DMS153 treated with DMSO at 0.1 percent for 48 hours (cell line): ENCODE measurements around the gene STK38L.
A peak's percentile ranks its signal among the peaks of the same experiment; 100 is the strongest.

ENCODE experiments used
- DNase-seq: peaks from one replicate; lab custom pipeline; 2025; ENCODE audit not compliant: unreplicated experiment; lab: John Stamatoyannopoulos, UW

Gene STK38L

DNA sequence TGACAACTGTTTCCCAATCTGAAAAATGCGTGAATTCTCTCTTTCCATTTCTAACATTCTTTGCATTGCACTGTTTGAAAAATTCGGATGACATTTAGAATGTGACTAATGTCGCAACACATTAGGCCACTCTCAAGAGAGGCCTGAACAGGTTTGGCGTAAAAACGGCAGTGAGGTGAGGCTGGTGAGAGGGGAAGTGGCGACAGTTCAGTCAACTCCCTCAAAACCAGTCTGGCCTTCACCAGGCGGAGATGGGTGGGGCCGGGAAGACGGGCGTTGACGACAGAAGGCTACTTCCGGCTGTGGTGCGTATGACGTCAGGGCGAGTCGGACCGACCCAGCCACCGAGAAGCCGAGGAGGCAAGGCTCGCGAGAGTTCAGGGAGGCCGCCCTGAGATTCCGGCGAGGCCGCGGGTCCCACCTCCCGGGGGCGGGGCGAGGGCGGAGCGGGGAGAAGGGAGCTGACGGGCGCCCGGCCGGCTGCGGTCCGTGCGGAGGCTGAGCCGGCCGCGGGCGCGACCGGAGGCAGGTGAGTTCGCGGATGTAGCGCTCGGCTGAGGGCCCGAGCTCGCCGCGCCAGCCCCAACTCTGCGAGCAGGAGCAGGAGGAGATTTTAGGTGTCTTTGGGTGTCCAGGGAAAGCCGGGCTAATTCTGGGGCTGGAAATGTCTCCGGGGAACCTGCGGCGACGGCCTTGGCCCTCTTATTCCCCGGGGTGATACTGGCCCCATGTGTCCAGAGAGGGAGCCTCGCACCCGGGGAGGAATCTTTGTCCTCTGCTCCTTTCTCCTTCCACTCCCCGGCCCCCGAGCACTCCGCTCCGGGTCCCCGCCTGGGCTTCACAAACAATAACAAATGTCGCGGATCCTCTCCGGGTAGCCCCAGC, at the start of gene STK38L:
TSS of gene STK38L (plus strand) at position 483 of the 885 bp plus-strand sequence. CDS start 53,435 bp downstream, outside the sequence.
- DNase-seq: peak; percentile 95

DNA sequence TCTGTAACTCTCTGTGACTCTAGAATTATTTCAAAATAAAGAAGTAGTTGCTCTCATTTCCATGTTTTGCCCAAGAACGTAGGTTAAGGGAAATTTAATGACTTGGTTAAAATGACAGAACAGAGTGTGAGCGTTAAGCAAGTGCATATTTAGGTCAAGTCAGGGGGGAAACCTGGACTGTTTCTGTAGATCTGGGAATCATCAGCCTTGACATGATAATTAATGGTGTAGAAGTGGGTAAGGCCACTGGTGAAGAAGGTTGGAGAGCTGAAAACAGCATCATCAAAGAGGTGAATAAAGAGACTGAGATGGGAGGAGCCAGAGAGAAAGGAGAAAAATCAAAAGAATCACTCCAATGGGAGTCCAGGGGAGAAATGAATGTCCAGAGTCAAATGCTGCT, 49.4 kb upstream of the STK38L start:
- DNase-seq: no peak

DNA sequence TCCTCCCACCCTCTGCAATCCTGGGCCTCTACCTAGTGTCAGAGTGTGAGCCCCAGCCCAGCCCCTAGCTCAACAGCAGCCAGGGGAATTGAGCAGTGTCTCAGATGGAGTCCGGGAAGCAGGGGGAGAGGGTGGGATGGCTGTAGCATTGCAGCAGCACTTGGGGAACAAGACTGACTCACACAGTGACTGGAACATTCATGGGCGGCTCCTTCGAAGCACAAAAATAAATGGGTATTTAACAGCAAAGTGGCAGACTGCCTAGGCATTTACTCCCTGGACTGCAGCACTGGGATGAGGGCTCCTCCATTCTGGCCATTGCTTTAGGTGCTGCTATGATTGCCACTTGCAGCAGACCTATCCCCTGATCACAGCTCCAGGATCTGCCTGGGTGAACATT, 46.0 kb upstream of the STK38L start:
- DNase-seq: no peak

DNA sequence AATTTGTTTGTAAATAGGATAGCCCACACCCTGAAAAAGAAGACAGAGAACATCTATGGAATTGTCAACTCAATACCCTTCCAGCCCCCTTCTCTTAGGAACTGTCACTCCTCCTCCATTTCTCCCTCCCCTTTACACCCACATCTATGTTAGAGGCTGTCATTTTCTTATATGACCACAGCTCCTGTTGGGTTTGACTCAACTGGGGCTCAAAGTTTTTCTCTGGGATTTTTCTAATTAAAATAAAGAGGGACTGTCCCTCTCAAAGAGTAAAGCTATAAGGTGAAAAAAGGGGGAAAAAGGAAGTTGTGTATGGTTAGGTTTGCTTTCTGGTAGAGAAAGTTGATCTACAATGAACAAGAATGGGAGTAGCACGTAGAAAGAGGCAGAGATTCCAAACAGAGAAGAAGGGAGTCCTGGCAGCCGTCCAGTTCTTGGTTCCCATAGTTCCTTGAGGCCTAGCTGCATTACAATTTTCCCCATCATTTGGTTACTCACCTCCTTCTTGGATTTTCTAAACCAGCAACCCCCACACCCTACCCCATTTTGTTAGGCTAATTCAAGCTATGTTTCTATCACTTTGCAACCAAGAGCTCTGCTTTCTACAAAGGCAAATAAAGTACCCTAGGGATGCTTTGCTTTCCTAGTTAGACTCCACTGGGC, 44.3 kb upstream of the STK38L start:
- DNase-seq: no peak

DNA sequence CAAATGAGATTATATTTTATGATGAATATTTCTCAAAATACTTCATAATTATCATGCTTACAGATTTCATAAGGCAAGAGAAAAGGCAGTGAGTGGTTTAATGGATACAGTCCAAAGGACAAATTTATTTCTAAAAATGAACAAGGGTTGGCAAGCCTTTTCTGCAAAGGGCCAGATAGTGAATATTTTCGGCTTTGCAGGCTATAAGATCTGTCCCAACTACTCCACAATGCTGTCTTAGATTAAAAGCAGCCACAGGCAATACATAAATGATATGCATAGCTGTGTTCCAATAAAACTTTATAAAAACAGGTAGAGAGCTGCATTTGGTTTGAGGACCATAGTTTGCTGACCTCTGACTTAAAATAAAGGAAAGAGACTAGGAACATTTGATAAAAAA, 42.9 kb upstream of the STK38L start:
- DNase-seq: no peak

DNA sequence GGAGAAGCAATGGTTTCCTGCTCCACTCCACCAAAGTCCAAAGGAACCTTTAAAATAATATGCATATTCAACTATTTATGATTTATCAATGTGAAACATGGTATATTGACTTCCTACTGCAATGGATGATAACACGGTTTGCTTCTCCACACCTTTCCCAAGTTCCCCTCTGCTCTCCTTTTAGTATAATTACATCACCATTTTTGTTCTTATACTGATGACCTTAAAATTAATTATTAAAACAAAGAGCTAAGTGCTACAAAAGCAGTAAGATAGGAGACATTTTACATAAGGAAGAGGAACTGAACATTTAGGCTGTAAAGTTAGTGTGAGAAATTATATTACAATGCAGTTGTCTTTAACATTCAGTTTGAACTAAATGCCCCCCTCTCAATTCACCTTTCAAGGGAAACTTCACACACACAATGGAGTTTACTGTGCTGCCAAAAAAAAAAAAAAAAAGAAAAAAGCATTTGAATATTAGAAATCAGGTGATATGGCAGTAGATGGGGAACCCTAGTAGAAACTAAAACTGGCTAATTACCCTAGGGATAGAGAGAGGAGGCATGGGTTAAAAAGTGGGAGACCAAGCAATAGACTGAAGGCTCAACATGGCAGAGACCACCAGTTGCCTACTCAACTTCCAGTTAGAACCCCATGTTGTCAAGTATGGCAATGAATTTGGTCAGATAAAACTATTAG, 37.1 kb upstream of the STK38L start:
- DNase-seq: no peak

DNA sequence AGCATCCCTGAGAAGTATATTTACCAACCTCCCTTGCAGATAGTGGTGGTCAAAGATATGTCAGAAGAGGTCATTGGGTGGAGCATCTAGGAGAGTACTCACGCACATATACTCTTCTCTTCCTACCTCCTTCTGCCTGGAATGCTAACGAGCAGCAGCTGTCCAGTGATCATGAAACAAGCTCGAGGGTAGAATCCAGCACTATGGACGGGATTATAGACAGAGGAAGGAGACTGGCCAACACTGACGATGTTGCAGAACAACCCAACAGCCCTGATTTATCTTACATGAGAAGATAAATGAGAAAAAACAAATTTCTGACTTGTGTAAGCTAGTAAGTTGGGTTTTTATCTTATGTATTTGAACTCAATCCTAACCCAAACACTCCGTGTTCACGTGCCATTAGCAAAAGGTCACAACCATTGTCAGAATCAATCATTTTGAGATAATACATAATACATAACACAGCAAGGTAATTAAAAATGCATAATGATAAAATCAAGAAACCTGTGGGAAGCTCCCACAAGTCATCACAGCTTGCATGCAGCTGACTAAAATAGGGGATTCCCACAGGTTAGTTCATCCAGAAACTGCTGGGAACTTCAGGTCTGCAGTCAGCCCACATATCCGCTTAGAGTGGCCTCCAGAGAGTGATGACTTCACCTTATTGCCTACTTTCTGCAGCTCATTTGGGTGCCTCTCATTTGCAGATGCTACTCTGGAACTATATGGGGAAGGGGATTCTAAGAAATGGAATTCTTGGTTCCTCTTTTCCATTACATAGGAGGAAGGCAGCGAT, 36.3 kb upstream of the STK38L start:
- no peak for DNase-seq

DNA sequence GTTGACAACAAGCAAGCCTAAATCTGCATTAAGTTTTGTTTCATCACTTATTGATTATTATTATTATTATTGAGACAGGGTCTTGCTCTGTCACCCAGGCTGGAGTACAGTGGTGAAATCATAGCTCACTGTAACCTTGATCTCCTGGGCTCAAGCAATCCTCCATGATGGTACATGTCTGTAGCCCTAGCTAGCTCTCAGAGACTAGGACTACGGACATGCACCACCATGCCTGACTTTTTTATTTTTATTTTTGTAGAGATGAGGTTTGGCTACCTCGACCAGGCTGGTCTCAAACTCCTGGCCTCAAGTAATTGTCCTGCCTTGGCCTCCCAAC, 35.7 kb upstream of the STK38L start:
- no peak for DNase-seq

DNA sequence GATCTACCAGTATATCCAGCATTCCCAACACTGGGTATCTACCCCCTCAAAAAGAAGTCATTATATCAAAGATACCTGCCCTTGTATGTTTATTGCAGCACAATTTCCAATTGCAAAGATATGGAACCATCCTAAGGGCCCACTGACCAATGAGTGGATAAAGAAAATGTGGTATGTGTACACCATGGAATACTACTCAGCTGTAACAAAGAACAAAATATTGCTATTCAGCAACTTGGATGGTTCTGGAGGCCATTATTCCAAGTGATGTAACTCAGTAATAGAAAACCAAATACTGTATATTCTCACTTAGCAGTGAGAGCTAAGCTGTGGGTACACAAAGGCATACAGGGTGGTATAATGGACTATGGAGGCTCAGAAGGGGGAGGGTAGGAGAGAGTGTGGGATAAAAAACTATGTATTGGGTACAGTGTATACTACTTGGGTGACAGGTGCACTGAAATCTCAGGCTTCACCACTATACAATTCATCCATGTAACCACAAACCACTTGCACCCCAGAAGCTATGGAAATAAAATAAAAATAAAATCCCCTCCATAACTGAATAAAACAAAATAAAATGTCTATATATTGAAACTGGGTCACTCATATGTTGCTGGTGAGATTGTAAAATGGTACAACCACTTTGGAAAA, 34.7 kb upstream of the STK38L start:
- DNase-seq: no peak

DNA sequence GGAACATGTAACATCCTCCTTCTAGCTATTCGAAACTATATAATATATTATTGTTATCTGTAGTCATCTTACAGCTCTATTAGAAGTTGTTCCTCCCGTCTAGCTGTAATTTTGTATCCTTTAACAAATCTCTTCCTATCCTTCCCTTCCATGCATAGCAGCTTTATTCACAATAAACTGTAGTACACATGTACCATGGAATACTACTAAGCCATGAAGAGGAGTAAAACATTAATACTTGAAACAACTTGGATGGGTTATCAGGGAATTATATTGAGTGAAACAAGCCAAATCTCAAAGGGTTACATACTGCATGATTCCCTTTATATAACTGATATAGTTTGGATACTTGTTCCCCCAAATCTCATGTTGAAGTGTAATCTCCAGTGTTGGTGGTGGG, 33.9 kb upstream of the STK38L start:
- DNase-seq: no peak

DNA sequence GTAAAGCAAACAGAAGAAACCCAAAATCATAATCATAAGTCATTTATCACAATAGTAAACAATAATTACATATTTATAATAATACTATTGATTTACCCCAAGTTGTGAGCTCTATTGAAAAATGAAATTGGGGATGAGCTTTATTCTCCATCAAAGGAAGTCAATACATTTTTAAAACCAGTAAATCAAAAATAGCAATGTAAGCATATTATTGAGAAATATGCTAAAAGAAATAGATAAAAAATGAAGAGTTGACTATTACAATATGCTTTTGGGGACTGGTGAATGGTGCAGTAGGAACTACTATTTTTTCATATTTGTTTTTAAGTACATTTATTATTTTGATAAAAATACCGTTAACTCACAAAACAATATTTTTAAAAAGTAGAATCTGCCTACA, 31.2 kb upstream of the STK38L start:
- DNase-seq: no peak

DNA sequence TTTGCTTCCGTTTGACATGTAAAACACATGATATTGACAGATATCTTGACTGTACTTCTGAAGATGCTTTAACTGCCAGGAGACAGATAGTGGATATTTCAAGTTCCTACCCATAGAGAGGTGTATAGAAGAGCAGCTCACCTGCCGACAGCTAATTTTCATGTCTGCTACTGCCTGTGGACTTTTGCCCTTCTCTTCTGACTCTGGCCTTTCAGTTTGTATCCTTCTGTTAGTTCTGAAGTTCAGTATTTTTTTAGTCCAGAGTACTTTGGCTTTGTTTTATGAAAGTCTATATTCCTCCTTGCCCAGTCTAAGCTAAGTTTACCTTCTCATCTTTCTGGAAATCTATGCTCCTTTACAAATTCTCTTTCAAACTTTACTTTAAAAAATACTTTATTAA, 30.8 kb upstream of the STK38L start:
- no peak for DNase-seq

DNA sequence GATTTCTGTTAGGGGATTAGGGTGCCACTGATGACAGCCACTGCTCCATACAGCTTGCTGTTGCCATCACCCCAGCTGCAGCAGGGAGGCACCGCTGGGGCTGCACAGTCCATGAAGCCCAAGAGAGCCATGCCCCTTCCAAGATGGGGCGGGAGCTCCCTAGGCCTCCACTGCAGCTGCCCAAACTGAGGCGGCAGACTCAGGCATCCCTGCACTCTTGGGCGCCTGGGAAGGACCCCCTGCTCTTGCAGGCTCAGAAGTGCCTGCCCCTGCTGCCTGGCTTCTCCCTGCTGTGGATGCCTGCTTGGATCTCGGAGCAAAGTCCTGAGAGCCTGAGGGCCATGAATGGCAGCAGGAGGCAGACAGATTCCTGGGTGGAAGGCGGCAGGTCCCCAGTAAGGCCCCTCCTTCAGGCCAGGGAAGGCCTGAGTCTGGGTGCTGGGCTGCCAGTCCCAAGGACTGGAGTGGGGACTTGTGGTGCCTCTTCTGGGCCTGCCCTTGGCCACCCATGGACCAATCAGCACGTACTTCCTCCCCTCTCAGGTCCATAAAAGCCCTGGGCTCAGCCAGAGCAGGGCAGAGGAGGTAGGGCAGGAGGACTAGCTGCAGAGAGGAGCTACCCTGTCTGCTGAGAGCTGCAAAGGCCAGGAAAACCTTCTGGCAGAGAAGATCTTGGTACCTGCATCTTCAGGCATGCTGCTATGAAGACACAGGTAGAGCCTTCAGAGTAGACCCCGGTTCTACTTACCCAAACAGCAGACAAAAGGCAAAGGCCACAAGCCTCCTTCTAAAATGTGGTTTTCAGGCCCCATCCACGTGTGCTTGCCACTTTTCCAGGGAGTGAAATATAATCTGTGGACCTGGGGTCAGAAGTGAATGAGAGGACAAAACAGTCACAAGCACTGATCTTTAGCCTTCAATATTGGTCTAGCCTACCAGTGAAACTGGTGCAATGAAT, 30.0 kb upstream of the STK38L start:
- DNase-seq: no peak

DNA sequence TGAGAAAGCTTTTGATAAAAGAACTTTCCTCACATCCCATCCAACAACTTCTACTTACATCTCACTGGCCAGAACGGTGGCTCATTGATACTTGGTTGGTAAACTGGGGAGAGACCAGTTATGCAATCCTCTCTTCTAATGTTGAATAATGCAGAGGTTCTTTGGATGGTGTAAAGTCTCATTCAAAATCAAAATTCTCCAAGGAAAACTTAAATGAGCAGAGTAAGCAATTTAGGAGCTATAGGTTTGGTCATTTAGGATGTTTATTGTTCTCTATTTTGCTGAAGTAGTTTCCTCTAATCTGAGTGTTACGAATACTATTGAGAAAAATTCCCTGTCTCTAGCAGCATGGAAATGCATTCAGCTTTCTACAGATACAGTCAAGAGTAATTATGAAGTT, 26.5 kb upstream of the STK38L start:
- DNase-seq: no peak

DNA sequence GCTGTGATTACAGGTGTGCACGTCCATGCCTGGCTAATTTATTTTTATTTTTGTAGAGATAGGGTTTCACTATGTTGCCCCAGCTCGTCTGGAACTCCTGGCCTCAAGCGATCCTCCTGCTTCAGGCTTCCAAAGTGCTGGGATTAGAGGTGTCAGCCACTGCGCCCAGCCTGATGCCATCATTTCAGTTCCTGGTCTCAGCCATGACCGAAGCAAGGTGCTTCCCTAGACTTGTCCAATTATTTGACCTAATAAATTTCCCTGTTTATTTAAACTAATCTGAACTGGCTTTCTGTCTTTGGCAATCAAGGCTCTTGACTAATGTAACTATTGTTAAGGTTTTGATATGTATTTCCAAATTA, 24.4 kb upstream of the STK38L start:
- no peak for DNase-seq

DNA sequence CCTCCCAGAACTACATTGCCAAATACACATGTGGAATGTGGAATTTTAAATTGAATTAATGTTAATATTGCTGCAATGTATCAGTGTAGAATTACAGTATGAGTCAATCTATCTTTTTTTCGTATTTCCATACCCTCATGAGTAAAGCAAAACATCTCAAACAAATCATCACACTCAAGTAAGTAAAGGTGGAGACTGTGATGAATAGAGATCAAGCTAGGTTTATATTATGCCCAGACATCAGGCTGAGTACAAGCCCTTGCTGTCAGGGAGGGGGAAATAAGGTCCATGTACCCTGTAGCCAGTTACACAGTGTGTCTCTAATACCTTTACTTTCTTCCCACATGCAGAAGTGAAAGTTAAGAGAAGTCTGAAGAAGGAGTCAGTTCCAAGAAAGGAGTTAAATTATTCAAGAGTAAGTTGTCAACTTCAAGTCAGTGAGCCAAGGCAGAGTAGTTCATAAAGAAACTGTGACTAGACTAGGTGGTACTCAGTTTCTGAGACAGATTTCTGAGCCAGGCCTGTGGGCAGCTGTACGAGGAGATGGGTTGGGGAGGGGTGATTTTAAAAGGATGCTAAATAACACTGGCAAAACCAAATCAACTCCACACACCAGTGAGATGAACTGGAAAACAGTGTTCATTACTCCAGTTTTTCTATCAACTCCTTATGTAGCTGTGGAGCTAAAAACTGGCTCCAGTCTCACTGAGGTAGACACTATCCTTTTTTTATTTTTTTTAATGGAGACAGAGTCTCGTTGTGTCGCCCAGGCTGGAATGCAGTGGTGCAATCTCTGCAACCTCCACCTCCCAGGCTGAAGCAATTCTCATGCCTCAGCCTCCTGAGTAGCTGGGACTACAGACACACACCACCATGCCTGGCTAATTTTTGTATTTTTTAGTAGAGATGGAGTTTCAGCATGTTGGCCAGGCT, 23.8 kb upstream of the STK38L start:
- DNase-seq: no peak

DNA sequence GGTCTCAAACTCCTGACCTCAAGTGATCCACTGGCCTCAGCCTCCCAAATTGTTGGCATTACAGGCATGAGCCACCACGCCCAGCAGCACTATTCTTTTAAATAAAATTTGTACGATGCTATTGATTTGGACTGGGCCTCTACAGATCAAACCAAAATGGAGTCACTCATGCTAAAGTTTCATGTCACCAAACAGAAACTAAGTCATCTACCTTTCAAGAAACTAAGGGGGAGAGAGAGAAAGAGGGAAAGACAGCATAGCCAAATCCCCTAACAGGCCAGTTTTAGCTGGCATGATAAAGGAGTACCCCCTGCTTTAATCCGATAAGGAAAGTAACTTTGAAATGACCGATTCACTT, 23.1 kb upstream of the STK38L start:
- DNase-seq: no peak

DNA sequence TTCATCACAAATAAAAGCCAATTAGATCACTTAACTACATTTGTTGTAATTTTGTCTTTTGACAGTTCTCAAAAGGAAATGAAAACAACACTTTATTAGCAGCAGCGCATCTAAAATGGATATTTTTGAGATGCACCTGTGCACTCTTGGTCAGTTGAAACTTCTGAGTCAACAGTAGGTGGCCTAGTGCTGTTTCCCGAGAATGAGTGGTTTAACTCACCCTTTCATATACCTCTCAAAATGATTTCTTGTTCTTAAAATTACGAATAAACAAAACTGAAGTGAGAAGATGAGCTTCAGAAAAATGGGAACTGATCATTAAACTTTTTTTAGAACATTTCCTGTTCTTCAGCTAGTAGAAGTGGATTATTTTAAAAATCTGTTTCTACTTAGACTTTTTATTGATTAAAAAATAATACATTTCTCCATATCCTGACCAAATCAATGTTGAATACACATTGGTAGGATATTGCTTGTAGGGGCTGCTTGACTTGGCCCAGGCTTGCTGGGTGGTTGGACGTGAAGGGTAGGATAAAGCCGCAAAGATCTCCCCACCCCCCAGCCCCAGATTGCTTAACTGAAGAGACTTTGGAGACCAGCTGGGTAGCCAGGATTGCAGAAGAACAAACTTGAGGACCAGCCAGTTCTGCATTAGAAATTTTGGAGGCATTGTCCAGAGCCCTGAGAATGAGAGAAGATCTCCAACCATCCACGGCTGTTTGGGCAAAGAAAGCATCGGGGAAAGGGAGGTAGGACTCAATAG, 22.3 kb upstream of the STK38L start:
- DNase-seq: no peak
